Measurements from ENCODE around the gene MTHFD1L.

MTHFD1L gene

DNA sequence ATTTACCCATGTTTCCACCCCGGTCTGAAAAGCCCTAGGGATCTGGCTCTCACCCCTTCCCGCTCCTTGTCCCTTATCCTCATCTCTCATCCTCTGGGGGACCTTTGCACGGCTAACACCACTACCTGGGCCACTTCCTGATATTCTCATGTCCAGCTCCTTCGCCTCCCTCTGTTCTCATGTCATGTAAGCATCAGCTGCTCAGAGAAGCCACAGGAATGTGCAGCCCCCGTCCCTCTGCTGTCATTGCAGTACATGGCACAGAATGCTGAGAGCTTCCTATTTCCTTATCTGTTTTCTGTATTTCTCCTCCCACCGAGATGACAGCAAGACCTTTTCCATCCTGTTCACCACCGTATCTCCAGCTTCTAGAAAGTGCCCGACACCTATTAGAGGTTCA, 102.4 kb downstream of the MTHFD1L start:
- Histone ChIP-seq H3K27me3 (ENCODE audit: control insufficient read depth, insufficient read depth, low read length) (no peaks in the 10 kb centered on the region), H3K27ac (ENCODE audit: low read depth, low read length) (no peak overlapping the region), H3K9ac (ENCODE audit: low read length) (no peak overlapping the region), H3K4me3 (ENCODE audit: low read depth, low read length) (no peak overlapping the region), H3K9me3 (ENCODE audit: control insufficient read depth, insufficient read depth, low read depth, low read length) (no peaks in the 10 kb centered on the region), H3K4me1 (ENCODE audit: control insufficient read depth, insufficient read depth, low read length) (no peaks in the 10 kb centered on the region), H3K36me3 (ENCODE audit: control insufficient read depth, insufficient read depth, low read length) (peaks cover 61% of the 10 kb centered on the region)

DNA sequence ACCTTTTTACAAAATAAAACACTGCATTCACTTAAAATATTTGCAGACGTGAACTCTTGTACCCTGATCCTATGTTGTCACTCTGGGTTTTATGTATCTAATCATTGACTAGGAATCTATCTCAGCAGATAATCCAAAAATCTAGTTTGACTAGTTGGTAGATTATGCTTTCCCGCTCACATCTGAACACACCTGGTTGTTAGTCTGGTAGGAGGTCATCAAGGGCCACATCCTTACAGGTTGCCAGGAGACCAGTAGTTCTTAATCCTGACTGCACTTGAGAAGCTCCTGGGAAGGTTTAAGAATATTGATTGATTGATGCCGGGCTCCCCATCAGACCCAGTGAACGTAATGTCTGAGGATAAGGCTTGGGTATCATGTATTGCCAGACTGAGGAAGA, 104.4 kb downstream of the MTHFD1L start:
- Histone ChIP-seq H3K9me3 (ENCODE audit: control insufficient read depth, insufficient read depth, low read depth, low read length) (no peaks in the 10 kb centered on the region), H3K27me3 (ENCODE audit: control insufficient read depth, insufficient read depth, low read length) (no peaks in the 10 kb centered on the region), H3K36me3 (ENCODE audit: control insufficient read depth, insufficient read depth, low read length) (peaks cover 64% of the 10 kb centered on the region), H3K4me3 (ENCODE audit: low read depth, low read length) (no peak overlapping the region), H3K27ac (ENCODE audit: low read depth, low read length) (no peak overlapping the region), H3K9ac (ENCODE audit: low read length) (no peak overlapping the region), H3K4me1 (ENCODE audit: control insufficient read depth, insufficient read depth, low read length) (no peaks in the 10 kb centered on the region)

DNA sequence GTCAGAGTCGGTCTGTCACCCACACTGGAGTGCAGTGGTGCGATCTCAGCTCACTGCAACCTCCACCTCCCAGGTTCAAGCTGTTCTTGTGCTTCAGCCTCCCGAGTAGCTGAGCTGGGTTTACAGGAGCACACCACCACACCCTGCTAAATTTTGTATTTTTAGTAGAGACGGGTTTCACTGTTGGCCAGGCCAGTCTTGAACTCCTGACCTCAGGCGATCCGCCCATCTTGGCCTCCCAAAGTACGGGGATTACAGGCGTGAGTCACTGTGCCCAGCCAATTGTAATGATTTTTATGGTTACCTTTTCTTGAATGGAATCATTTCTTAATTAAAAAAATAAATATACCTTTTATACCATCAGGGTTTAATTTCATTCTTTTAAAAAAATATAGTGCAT, 105.7 kb downstream of the MTHFD1L start:
- Histone ChIP-seq H3K9me3 (ENCODE audit: control insufficient read depth, insufficient read depth, low read depth, low read length) (no peaks in the 10 kb centered on the region), H3K27ac (ENCODE audit: low read depth, low read length) (no peak overlapping the region), H3K36me3 (ENCODE audit: control insufficient read depth, insufficient read depth, low read length) (peaks cover 62% of the 10 kb centered on the region), H3K4me3 (ENCODE audit: low read depth, low read length) (no peak overlapping the region), H3K27me3 (ENCODE audit: control insufficient read depth, insufficient read depth, low read length) (no peaks in the 10 kb centered on the region), H3K9ac (ENCODE audit: low read length) (no peak overlapping the region), H3K4me1 (ENCODE audit: control insufficient read depth, insufficient read depth, low read length) (no peaks in the 10 kb centered on the region)

DNA sequence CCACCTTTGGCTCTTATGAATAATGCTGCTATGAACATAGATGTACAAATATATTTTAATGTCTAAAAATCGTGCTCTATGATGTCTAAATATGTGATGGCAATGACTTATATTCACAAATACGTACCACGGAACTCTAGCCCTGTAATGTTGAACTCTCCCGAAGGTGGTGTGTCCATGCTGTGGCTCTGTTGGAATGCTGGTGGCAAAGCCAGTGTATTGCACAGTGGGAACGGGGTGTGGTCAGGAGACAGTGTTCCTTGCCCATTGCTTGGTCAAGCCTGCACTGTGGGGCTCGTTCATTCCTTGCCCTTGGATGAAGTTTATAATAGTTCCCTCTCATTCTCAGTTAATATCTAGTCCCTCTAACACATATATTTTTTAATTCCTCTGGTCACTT, 109.6 kb downstream of the MTHFD1L start:
- Histone ChIP-seq H3K27ac (ENCODE audit: low read depth, low read length) (no peak overlapping the region), H3K36me3 (ENCODE audit: control insufficient read depth, insufficient read depth, low read length) (peaks cover 57% of the 10 kb centered on the region), H3K4me3 (ENCODE audit: low read depth, low read length) (no peak overlapping the region), H3K4me1 (ENCODE audit: control insufficient read depth, insufficient read depth, low read length) (no peaks in the 10 kb centered on the region), H3K9me3 (ENCODE audit: control insufficient read depth, insufficient read depth, low read depth, low read length) (no peaks in the 10 kb centered on the region), H3K9ac (ENCODE audit: low read length) (no peak overlapping the region), H3K27me3 (ENCODE audit: control insufficient read depth, insufficient read depth, low read length) (no peaks in the 10 kb centered on the region)

DNA sequence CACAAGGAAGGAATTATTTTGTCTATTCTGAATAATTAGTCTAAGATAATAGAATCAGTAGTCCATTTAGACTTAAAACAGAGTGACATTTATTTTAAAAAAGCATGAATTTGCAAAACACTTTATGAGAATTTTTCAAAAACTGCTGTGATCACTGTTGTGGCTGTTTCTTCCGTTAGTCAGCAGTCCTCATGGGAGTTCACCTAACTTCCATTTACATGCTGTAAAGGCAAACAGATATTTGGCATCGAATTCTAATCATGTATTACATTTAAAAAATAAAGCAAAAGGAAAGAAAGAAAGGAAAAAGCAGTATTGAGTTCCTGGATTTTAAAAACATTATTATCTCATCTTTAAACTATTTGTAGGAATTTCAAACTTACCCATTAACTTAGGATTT, 111.8 kb downstream of the MTHFD1L start:
- no peak overlapping the region for H3K9ac ChIP-seq (ENCODE audit: low read length)
- no peaks in the 10 kb centered on the region for H3K4me1 ChIP-seq (ENCODE audit: control insufficient read depth, insufficient read depth, low read length)
- no peaks in the 10 kb centered on the region for H3K9me3 ChIP-seq (ENCODE audit: control insufficient read depth, insufficient read depth, low read depth, low read length)
- no peaks in the 10 kb centered on the region for H3K27me3 ChIP-seq (ENCODE audit: control insufficient read depth, insufficient read depth, low read length)
- H3K36me3 ChIP-seq (ENCODE audit: control insufficient read depth, insufficient read depth, low read length) = peaks cover 49% of the 10 kb centered on the region
- H3K4me3 ChIP-seq (ENCODE audit: low read depth, low read length) = no peak overlapping the region
- no peak overlapping the region for H3K27ac ChIP-seq (ENCODE audit: low read depth, low read length)

DNA sequence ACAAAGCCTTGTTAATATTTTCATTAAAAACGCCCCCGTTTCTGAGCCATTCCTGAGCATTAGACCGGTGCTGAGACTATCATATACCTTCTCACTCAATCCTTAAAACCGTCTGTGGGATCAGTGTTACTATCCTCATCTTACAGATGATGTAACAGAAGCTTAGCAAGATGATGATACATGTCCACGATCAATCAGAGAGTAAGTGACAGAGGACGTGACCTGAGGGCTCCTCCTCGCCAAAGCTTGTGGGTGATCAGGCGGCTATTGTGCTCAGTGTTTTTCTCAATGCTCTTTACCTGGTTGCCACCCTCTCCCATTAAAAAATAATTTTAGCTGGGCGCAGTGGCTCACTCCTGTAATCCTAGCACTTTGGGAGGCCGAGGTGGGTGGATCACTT, 113.1 kb downstream of the MTHFD1L start:
- H3K9me3 ChIP-seq (ENCODE audit: control insufficient read depth, insufficient read depth, low read depth, low read length) = no peaks in the 10 kb centered on the region
- no peaks in the 10 kb centered on the region for H3K27me3 ChIP-seq (ENCODE audit: control insufficient read depth, insufficient read depth, low read length)
- H3K27ac ChIP-seq (ENCODE audit: low read depth, low read length) = no peak overlapping the region
- H3K4me1 ChIP-seq (ENCODE audit: control insufficient read depth, insufficient read depth, low read length) = no peaks in the 10 kb centered on the region
- no peak overlapping the region for H3K4me3 ChIP-seq (ENCODE audit: low read depth, low read length)
- H3K36me3 ChIP-seq (ENCODE audit: control insufficient read depth, insufficient read depth, low read length) = peaks cover 38% of the 10 kb centered on the region
- no peak overlapping the region for H3K9ac ChIP-seq (ENCODE audit: low read length)

DNA sequence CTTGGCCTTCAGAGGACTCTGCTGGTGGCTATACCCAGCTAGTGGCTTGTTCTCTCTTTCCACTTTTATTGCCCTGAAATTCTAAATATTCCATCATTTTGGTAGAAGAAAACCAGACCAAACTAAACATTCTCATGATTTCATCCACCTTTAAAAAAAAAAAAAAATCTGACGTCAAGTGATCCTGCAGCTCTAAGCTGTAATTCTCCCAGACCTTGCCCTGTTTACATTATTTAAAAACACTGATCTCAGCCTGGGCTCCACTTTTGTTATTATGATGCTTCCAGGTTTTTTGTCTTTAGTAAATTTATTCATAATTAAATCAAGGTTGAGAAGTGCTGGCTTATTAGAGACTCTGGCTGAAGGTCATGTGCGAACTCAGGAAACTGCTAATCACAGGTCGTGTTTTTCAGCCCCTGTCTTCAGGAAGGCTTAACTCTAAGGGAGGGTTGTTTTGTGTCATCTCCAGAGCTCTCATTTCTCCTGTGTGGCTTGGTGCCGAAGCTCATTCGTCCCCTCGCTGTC, 114.4 kb downstream of the MTHFD1L start:
- Histone ChIP-seq H3K9ac (ENCODE audit: low read length) (no peak overlapping the region), H3K9me3 (ENCODE audit: control insufficient read depth, insufficient read depth, low read depth, low read length) (no peaks in the 10 kb centered on the region), H3K4me1 (ENCODE audit: control insufficient read depth, insufficient read depth, low read length) (no peaks in the 10 kb centered on the region), H3K27ac (ENCODE audit: low read depth, low read length) (no peak overlapping the region), H3K27me3 (ENCODE audit: control insufficient read depth, insufficient read depth, low read length) (no peaks in the 10 kb centered on the region), H3K36me3 (ENCODE audit: control insufficient read depth, insufficient read depth, low read length) (peaks cover 29% of the 10 kb centered on the region), H3K4me3 (ENCODE audit: low read depth, low read length) (no peak overlapping the region)

DNA sequence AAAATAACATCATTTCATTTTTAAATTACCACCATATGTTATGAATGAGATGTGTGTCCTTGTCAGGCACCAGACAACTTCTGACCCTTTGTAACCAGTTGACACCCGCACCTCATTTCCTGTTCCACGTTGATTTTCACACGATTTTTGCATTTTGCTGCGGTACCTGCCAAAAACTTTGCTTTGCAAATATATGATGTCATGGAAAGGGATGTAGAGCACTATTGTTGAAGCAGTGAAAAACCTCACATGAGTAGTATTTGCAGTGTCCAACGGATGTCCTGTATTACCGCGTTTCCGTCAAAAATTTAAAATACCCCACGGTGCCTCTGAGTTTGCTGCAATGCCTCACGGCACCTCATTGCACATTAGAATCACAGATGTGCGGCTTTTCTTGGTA, 115.6 kb downstream of the MTHFD1L start:
- peaks cover 23% of the 10 kb centered on the region for H3K36me3 ChIP-seq (ENCODE audit: control insufficient read depth, insufficient read depth, low read length)
- H3K27ac ChIP-seq (ENCODE audit: low read depth, low read length) = no peak overlapping the region

DNA sequence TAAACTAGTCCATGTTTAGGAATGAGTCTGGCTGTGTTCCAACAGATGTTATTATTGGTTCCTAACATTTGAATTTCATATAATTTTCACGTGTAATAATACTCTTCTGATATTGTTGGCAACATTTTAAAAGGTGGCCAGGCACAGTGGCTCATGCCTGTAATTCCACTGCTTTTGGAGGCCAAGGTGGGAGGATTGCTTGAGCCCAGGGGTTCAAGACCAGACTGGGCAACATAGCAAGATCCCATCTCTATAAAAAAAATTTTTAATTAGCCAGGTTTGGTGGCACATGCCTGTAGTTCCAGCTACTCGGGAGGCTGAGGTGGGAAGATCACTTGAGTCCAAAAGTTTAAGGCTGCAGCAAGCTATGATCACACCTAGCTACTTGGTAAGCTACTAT, 116.2 kb downstream of the MTHFD1L start:
- H3K9ac ChIP-seq (ENCODE audit: low read length) = no peak overlapping the region
- H3K27me3 ChIP-seq (ENCODE audit: control insufficient read depth, insufficient read depth, low read length) = no peaks in the 10 kb centered on the region
- no peaks in the 10 kb centered on the region for H3K9me3 ChIP-seq (ENCODE audit: control insufficient read depth, insufficient read depth, low read depth, low read length)
- no peak overlapping the region for H3K4me3 ChIP-seq (ENCODE audit: low read depth, low read length)
- H3K36me3 ChIP-seq (ENCODE audit: control insufficient read depth, insufficient read depth, low read length) = peaks cover 19% of the 10 kb centered on the region
- H3K27ac ChIP-seq (ENCODE audit: low read depth, low read length) = no peak overlapping the region
- no peaks in the 10 kb centered on the region; the same call in 1 of the 2 replicates for H3K4me1 ChIP-seq (ENCODE audit: control insufficient read depth, insufficient read depth, low read length)

More for the DNA sequence above, 115.6 kb downstream of the MTHFD1L start:
- no peak overlapping the region for H3K4me3 ChIP-seq (ENCODE audit: low read depth, low read length)
- H3K27me3 ChIP-seq (ENCODE audit: control insufficient read depth, insufficient read depth, low read length) = no peaks in the 10 kb centered on the region
- H3K4me1 ChIP-seq (ENCODE audit: control insufficient read depth, insufficient read depth, low read length) = no peaks in the 10 kb centered on the region
- no peak overlapping the region for H3K9ac ChIP-seq (ENCODE audit: low read length)
- H3K9me3 ChIP-seq (ENCODE audit: control insufficient read depth, insufficient read depth, low read depth, low read length) = no peaks in the 10 kb centered on the region

DNA sequence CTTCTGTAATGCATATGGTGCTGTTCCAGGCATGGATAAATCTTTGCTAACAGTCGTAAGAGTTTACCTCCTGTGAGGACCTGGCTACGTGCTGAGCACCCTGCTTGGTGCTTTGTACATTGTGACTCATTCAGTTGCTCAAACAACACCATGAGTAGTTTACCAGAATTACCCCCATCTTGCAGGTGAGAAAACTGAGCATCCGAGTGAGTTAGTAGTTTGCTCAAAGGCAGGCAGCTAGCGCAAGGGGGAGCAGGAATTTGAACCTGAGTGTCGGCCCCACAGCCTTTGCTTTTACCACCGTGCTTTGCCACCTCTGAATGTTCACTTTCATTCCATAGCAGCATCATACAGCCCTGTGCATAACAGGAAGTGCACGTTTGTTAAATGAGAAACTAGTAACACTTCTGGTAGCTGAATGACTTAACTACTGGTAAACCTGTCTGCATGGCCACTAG, 121.9 kb downstream of the MTHFD1L start:
- no peak overlapping the region for H3K9ac ChIP-seq (ENCODE audit: low read length)
- no peak overlapping the region for H3K27ac ChIP-seq (ENCODE audit: low read depth, low read length)
- no peaks in the 10 kb centered on the region for H3K27me3 ChIP-seq (ENCODE audit: control insufficient read depth, insufficient read depth, low read length)
- peaks cover 1% of the 10 kb centered on the region; the same call in 1 of the 2 replicates for H3K36me3 ChIP-seq (ENCODE audit: control insufficient read depth, insufficient read depth, low read length)
- no peaks in the 10 kb centered on the region; the same call in 1 of the 2 replicates for H3K4me1 ChIP-seq (ENCODE audit: control insufficient read depth, insufficient read depth, low read length)
- H3K9me3 ChIP-seq (ENCODE audit: control insufficient read depth, insufficient read depth, low read depth, low read length) = no peaks in the 10 kb centered on the region
- H3K4me3 ChIP-seq (ENCODE audit: low read depth, low read length) = no peak overlapping the region

DNA sequence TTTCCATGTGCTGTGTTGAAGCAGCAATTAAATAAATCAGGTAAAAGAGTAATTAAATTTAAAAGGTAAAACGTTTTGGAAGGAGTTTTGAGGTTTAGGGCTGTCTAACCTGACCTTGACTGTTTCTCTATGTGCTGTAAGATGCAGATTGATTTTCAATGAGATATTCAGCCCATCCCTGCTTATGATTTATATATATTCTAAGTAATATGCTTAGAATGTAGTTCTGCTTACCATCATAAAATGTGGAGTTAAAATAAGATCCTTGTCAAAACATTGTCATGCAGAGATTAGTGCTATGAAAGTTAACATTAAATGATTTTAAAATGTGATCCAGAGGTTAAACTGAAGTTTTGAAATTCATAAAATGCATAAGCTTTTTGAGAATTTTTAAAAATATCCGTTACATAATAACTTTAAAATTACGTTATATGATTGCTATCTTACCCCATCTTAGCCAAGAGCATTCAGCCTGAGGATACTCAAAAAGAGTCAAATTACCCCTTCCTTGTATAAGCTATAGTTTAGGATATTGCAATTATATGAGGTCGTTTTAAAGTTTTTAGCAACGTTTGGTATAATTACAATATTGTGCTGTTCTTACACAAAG, 122.5 kb downstream of the MTHFD1L start:
- no peaks in the 10 kb centered on the region for H3K27me3 ChIP-seq (ENCODE audit: control insufficient read depth, insufficient read depth, low read length)
- no peaks in the 10 kb centered on the region for H3K9me3 ChIP-seq (ENCODE audit: control insufficient read depth, insufficient read depth, low read depth, low read length)
- H3K27ac ChIP-seq (ENCODE audit: low read depth, low read length) = no peak overlapping the region
- H3K9ac ChIP-seq (ENCODE audit: low read length) = no peak overlapping the region
- no peaks in the 10 kb centered on the region; the same call in 1 of the 2 replicates for H3K4me1 ChIP-seq (ENCODE audit: control insufficient read depth, insufficient read depth, low read length)
- no peaks in the 10 kb centered on the region; the same call in 1 of the 2 replicates for H3K36me3 ChIP-seq (ENCODE audit: control insufficient read depth, insufficient read depth, low read length)
- H3K4me3 ChIP-seq (ENCODE audit: low read depth, low read length) = no peak overlapping the region

Data from HUES6 (cell line).